Activated CD4-positive, alpha-beta memory T cell treated with anti-CD3 and anti-CD28 coated beads for 36 hours (primary cell): ENCODE results near the gene CLEC4A. TPM values are rescaled to one million over a fixed set of nuclear protein-coding genes. Genes with fewer than 3 reads are reported as not detected.
"Not testable (repeated sequence)": the region's sequence is repeated elsewhere in the genome, so short reads cannot be mapped to it uniquely, and the experiment has no call there.

Experiments
- CTCF ChIA-PET: fragments of 350-600 bp; sonication (Branson Sonifier 250); formaldehyde crosslinking; loops from one replicate; lab custom pipeline; 2021; ENCODE audit warnings: antibody characterized with exemption, inconsistent platforms; lab: Charles Lee
- POLR2A ChIA-PET: fragments of 350-600 bp; sonication (Branson Sonifier 250); formaldehyde crosslinking; loops from one replicate; lab custom pipeline; 2021; ENCODE audit warnings: antibody characterized with exemption; lab: Charles Lee
- DNase-seq: peaks from one replicate; pipeline ENCODE4 v3.0.0-alpha.2; 2020
- H3K27ac Mint-ChIP-seq: one replicate; pipeline ENCODE4 v1.8.0; 2021; ENCODE audit warnings: mixed read lengths
- H3K27me3 Mint-ChIP-seq: one replicate; pipeline ENCODE4 v1.8.0; 2021; ENCODE audit warnings: mixed read lengths
- H3K36me3 Mint-ChIP-seq: one replicate; pipeline ENCODE4 v1.8.0; 2021; ENCODE audit warnings: mixed read lengths
- H3K4me1 Mint-ChIP-seq: one replicate; pipeline ENCODE4 v1.8.0; 2021; ENCODE audit warnings: low read depth, mixed read lengths
- H3K4me3 Mint-ChIP-seq: one replicate; pipeline ENCODE4 v1.8.0; 2021; ENCODE audit warnings: mild to moderate bottlenecking, mixed read lengths
- H3K9me3 Mint-ChIP-seq: one replicate; pipeline ENCODE4 v1.8.0; 2021; ENCODE audit warnings: mixed read lengths
- intact Hi-C: fragments of 100-400 bp; cut with micrococcal nuclease; formaldehyde crosslinking; loops from one replicate; pipeline ENCODE4 v1.15.1; 2023
- total RNA-seq, 2 experiments: library from RNA; stranded (reverse); gene quantifications; one replicate each; pipeline ENCODE4 v1.2.3, GENCODE V29; 2021

CLEC4A gene
- total RNA-seq, 2 experiments from 2014 or later, result 1.2 TPM

DNA sequence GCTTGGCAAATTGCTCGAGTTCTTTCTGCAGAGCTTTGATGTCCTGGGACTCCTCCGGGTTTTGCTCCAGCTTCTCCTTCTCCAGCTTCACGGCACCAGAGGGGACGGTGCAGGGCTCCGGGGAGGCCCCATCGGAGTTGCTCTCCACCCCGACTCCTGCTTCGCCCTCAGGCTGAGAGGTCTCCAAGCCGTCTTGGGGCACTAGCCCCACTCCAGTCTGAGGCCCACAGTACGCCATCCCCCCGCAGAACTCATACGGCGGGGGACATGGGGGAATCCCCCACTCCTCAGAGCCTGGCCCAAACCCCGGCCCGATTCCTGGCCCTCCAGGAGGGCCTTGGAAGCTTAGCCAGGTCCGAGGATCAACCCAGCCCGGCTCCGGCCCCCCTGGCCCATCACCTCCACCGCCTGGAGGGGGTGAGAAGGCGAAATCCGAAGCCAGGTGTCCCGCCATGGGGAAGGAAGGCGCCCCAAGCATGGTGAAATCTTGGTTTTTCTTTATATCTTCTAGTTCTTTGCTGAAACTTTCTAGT, 11.0 kb downstream of the CLEC4A start:
- DNase-seq, H3K9me3 Mint-ChIP-seq, intact Hi-C loops, POLR2A ChIA-PET, CTCF ChIA-PET, H3K27me3 Mint-ChIP-seq, H3K27ac Mint-ChIP-seq, H3K4me3 Mint-ChIP-seq, H3K4me1 Mint-ChIP-seq: not testable (repeated sequence)
- peaks cover 16% of the 10 kb centered on the region for H3K36me3 Mint-ChIP-seq

DNA sequence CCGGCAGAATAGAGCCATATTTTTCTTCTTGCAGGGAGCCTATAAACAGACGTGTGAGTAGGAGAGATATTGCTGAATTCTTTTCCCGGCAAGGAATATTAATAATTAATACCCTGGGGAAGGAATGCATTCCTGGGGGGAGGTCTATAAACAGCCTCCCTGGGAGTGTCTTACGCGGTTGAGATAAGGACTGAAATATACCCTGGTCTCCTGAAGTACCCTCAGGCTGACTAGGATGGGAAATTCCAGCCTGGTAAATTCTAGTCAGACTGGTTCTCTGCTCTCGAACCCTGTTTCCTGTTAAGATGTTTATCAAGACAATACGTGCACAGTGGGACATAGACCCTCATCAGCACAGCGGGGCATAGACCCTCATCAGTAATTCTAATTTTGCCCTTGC, 18.2 kb downstream of the CLEC4A start:
- DNase-seq, intact Hi-C loops, H3K4me1 Mint-ChIP-seq, H3K4me3 Mint-ChIP-seq, H3K27ac Mint-ChIP-seq, POLR2A ChIA-PET, H3K27me3 Mint-ChIP-seq: not testable (repeated sequence)
- peaks cover 12% of the 10 kb centered on the region for H3K9me3 Mint-ChIP-seq
- peaks cover 36% of the 10 kb centered on the region for H3K36me3 Mint-ChIP-seq
- CTCF ChIA-PET, result interaction anchor here (1.6 kb wide), 1 partner anchor 32 kb away, joined by 4 read pairs; no protein-coding TSS in a partner anchor

DNA sequence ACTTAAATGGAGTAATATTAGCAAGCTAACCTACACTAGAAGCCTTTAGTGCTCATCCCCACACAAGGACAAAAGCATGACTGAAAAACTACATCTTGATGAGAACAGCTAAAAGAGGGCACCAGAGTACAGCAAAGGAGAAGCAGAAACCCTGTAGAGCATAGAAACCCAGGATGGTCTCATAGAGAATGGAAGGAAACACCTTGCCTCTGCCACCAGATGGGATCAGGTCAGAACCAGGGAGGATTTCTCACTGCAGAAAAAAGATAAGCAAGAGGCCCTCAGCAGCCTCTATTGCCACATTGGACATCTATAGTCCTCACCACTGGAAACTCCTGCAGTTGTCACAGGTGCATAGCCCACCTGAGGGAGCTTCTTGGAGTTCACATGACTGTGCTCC, 19.8 kb downstream of the CLEC4A start:
- ChIA-PET POLR2A (no interaction called here), CTCF (interaction anchor here (1.3 to 1.6 kb wide), 2 partner anchors 34 to 88 kb away, joined by 3 to 4 read pairs; no protein-coding TSS in a partner anchor)
- Mint-ChIP-seq H3K36me3 (peaks cover 29% of the 10 kb centered on the region), H3K4me1 (no peaks in the 10 kb centered on the region), H3K27ac (no peak overlapping the region), H3K9me3 (peaks cover 12% of the 10 kb centered on the region), H3K27me3 (peaks cover 8% of the 10 kb centered on the region), H3K4me3 (no peak overlapping the region)
- intact Hi-C loops, result no loop called here
- DNase-seq, result no peak

DNA sequence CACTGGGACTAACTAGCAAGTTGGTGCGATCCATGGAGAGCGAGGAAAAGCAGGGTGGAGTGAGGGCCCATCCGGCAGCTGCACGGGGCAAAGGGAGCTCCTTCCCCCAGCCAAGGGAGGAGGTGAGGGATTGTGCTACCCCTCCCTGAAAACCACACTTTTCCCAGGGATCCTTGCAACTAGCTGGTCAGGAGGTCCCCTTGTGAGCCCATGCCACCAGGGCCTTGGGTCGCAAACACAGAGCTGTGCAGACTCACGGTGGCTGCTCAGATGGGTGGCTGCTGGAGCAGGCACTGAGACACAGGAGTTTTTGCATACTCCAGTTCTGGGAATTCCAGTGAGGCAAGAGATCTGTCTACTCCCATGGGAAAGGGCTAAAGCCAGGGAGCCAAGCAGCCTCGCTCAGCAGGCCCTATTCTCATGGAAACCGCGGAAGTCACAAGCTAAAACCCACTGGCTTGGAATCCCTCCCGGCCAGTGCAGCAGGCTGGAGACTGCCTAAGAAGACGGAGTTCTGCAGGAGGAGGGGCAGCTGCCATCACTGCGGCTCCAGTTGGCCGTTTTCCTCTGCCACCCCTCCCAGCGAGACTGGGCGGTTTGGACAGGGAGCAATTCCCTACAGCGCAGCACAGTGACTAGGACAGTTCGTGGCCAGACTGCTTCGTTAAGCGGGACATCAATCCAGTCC, 22.5 kb downstream of the CLEC4A start:
- POLR2A ChIA-PET, result no interaction called here
- Mint-ChIP-seq H3K27ac (no peak overlapping the region), H3K4me1 (no peaks in the 10 kb centered on the region), H3K4me3 (no peak overlapping the region), H3K9me3 (peaks cover 12% of the 10 kb centered on the region), H3K36me3 (peaks cover 15% of the 10 kb centered on the region), H3K27me3 (peaks cover 8% of the 10 kb centered on the region)
- no peak for DNase-seq
- intact Hi-C loops, result no loop called here
- CTCF ChIA-PET, result no interaction called here

DNA sequence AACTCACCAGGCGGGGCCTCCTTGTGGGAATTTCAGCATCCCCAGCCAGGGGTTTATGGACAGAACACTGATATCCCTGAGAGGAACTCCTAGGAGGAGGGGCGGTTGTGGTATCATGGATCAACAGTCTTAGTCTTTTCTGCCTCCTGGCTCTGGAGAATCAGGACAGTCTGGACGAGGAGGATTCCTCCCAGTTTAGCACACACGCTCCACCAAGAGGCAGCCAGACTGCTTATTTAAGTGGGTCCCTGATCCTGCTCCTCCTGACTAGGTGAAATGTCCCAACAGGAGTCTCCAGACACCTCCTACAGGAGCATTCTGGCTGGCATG, 23.0 kb downstream of the CLEC4A start:
- DNase-seq, result no peak

DNA sequence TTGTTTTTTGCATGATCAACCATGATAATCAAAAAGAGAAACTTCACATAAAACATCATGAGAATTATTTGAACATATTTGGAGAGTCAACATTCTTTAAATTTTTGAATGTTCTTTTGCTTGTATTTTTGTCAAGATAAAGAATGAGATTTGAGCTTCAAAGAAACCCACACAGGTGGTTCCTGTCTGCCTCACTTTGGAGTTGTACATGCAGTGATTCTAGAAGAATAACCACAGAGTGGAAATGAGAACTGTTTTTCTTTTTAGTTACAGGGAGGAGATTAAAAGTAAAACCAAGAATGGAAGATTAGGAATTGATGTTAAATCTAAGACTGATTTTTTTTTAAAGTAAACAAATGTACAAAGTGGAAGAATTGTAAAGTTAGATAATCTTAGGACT, 31.1 kb downstream of the CLEC4A start:
- POLR2A ChIA-PET, result no interaction called here
- Mint-ChIP-seq H3K4me1 (peaks cover 26% of the 10 kb centered on the region), H3K27ac (no peak overlapping the region), H3K9me3 (no peaks in the 10 kb centered on the region), H3K36me3 (no peaks in the 10 kb centered on the region), H3K27me3 (peaks cover 9% of the 10 kb centered on the region), H3K4me3 (no peak overlapping the region)
- CTCF ChIA-PET, result no interaction called here
- intact Hi-C loops, result no loop called here
- no peak for DNase-seq

More for the DNA sequence above, 23.0 kb downstream of the CLEC4A start:
- intact Hi-C loops, result no loop called here
- H3K36me3 Mint-ChIP-seq, result peaks cover 11% of the 10 kb centered on the region
- no peak overlapping the region for H3K27ac Mint-ChIP-seq
- no peak overlapping the region for H3K4me3 Mint-ChIP-seq
- no peaks in the 10 kb centered on the region for H3K4me1 Mint-ChIP-seq
- peaks cover 11% of the 10 kb centered on the region for H3K9me3 Mint-ChIP-seq
- peaks cover 8% of the 10 kb centered on the region for H3K27me3 Mint-ChIP-seq
- ChIA-PET POLR2A (no interaction called here), CTCF (no interaction called here)

DNA sequence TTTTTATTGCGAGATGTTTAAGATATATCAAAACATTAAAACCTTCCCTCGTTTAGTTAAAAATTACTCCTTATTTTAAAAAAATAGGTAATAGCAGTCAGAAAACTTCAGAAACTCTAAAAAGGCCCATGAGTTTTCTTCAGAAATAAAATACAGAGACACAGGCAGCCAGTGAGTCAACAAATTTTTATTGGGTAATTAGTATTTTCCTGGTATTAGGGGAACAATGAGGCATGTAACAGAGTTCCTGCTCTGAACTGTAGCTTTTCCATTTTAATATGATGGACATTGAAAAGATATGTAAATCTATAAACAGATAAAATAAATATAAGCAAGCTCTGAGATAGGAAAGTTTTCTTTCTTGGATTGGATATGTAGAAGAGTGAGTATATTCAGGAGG, 33.0 kb downstream of the CLEC4A start:
- Mint-ChIP-seq H3K27me3 (peaks cover 9% of the 10 kb centered on the region), H3K9me3 (no peaks in the 10 kb centered on the region), H3K27ac (no peak overlapping the region), H3K4me1 (peaks cover 26% of the 10 kb centered on the region), H3K36me3 (no peaks in the 10 kb centered on the region), H3K4me3 (no peak overlapping the region)
- DNase-seq, result no peak
- POLR2A ChIA-PET, result no interaction called here
- CTCF ChIA-PET, result interaction anchor here (1.5 kb wide), 1 partner anchor 47 kb away, joined by 5 read pairs; no protein-coding TSS in a partner anchor
- intact Hi-C loops, result no loop called here

DNA sequence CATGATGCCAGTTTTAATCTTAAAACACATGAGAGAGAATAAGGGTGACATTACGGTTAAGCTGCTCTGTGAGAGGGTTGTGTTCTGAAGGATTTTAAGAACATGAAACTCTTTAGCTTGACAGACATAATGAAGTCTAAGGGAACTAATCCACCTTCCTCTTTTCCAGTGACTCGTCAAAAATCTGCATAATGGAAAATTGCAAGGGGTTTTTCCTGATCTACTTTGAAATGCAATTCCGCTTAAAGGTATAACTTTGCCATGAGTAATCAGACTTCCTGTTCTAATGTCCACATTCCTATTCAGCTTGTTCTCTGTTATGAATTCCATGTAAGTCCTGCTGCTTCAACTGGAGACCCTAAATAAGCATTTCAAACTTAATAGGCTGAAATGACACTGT, 33.4 kb downstream of the CLEC4A start, which contains the start of gene ZNF705A:
TSS of gene ZNF705A (plus strand) at position 171 of the 400 bp plus-strand sequence. CDS start 15,611 bp downstream, outside the sequence.
- CTCF ChIA-PET, result interaction anchor here (1.5 kb wide), 1 partner anchor 47 kb away, joined by 5 read pairs; no protein-coding TSS in a partner anchor
- no peak for DNase-seq

DNA sequence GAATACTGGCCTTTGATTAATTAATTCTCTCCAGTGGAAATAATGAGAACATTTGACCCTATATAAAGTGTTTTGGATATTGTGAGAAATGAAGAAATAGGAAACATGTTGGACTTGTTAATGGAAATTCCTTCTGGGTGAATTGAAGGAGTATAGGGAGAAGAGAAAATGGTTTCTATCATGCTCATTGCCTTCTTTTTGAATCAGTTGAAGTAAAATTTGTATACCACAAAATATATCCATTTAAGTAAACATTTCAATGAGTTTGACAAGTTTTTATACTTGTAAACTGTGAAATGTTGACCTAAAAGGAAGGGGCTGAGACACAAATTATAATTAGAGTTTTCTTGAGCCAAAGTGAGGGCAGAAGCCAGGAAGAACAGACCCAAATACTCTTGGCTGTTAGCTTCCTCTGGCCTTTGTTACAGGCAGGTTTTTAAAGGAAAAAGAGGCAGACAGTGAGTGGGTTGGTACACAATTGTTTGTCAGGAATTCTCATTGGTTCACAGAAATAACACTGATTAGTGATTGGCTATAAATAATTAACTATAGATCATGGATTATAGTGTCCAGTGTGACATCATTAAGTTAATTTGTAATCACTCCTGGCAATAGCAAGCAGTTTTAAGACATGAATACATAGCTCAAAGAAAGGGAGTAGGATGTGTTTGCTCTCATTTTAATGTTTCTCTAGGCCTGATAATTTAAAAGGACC, 34.2 kb downstream of the CLEC4A start:
- Mint-ChIP-seq H3K4me3 (no peak overlapping the region), H3K9me3 (no peaks in the 10 kb centered on the region), H3K27me3 (no peaks in the 10 kb centered on the region), H3K36me3 (no peaks in the 10 kb centered on the region), H3K27ac (no peak overlapping the region), H3K4me1 (peaks cover 26% of the 10 kb centered on the region)
- ChIA-PET POLR2A (no interaction called here), CTCF (interaction anchor here (1.5 kb wide), 1 partner anchor 48 kb away, joined by 5 read pairs; no protein-coding TSS in a partner anchor)
- no peak for DNase-seq
- intact Hi-C loops, result no loop called here

More for the DNA sequence above, 33.4 kb downstream of the CLEC4A start, which contains the start of gene ZNF705A:
- no peak within 1 kb of the TSS for H3K4me3 Mint-ChIP-seq
- H3K36me3 Mint-ChIP-seq, result no peaks in the 10 kb centered on the region
- intact Hi-C loops, result no loop called here
- peaks cover 26% of the 10 kb centered on the region for H3K4me1 Mint-ChIP-seq
- H3K27ac Mint-ChIP-seq, result no peak within 1 kb of the TSS
- POLR2A ChIA-PET, result no interaction called here
- peaks cover 7% of the 10 kb centered on the region for H3K27me3 Mint-ChIP-seq
- H3K9me3 Mint-ChIP-seq, result no peaks in the 10 kb centered on the region

DNA sequence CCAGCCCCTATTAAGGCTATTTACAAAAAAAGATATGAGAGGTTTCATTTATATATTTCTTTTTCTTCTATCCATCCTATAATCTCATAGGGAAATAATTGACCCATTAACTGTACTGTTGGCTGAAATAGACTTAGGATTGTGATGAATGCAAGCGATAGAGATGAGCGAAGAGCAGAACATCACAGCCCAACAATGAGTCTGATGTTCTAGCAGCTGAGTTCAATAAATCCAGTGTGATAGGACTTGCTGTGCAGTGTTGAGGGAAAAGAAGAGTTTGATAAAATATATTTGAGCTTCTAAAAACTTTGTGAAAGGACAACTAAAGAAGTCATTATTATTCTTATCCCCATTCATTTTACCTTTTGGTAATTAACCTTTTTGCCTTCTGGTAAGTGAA, 49.5 kb downstream of the CLEC4A start:
- H3K9me3 Mint-ChIP-seq, CTCF ChIA-PET, H3K4me1 Mint-ChIP-seq, H3K36me3 Mint-ChIP-seq, POLR2A ChIA-PET, H3K4me3 Mint-ChIP-seq, intact Hi-C loops, H3K27ac Mint-ChIP-seq, DNase-seq: not testable (repeated sequence)
- H3K27me3 Mint-ChIP-seq, result peaks cover 11% of the 10 kb centered on the region

DNA sequence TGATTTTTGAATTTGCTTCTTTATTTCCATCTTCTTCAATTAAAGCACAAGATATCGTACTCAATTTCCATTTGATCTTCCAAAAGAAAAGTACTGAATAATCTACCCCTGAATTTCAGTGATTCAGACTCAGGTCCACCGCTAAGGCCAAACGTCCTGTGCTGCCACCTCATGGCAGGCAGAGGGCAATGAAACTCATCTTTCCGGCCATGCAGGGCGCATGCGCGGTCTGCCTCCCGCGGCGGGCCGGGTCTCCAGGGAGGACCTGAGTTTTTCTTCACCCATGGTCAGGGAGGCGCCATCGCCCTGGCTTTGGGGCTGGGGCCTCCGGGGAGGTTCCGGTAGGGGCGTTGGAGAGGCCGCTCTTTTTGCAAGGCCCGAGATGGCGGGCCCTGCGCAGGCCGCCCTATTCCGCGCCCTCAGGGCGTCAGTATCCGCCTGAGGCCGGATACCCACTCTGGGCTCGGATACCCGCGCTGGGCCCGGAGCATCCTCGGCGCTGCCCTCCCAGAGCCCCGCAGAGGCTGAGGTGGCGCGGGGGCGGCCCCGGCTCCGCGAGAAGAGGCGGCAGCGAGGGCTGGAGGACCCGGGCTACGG, 56.7 kb downstream of the CLEC4A start:
- H3K9me3 Mint-ChIP-seq, H3K27me3 Mint-ChIP-seq, H3K36me3 Mint-ChIP-seq, POLR2A ChIA-PET: not testable (repeated sequence)
- intact Hi-C loops, result loop anchor here (1.0 kb wide), 1 partner anchor 72 kb away; no protein-coding TSS in a partner anchor
- peak; percentile 89 for DNase-seq
- H3K4me1 Mint-ChIP-seq, result peaks cover 23% of the 10 kb centered on the region
- CTCF ChIA-PET, result interaction anchor here (0.8 to 1.1 kb wide), 3 partner anchors 51 to 71 kb away, joined by 3 to 7 read pairs (median 4); no protein-coding TSS in a partner anchor
- peak overlapping the region; percentile 76 for H3K27ac Mint-ChIP-seq
- H3K4me3 Mint-ChIP-seq, result peak overlapping the region; percentile 81

DNA sequence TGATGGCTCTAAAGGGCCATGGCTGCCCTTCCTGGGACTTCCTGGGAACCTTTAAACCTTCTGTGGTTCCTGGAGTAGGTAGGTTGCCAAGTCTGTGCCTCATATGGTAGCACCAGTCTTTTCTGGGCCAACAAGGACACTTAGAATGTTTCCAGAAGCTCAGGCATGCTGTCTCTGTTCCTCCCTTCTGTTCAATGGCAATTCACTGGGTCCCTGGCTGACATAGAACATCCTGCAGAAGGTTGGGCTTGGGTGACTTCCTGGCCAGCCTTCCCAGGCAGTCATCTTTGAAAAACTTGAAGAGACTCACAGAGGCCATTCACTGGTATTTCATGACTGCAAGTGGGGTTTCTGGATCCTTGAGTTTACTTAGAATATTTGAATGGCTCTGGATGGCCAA, 57.9 kb downstream of the CLEC4A start:
- POLR2A ChIA-PET, result not testable (repeated sequence)

More for the DNA sequence above, 57.9 kb downstream of the CLEC4A start:
- intact Hi-C loops, H3K9me3 Mint-ChIP-seq, H3K27me3 Mint-ChIP-seq, H3K27ac Mint-ChIP-seq, H3K36me3 Mint-ChIP-seq: not testable (repeated sequence)
- CTCF ChIA-PET, result interaction anchor here (0.7 to 1.1 kb wide), 3 partner anchors 42 to 73 kb away, joined by 5 to 7 read pairs (median 7); no protein-coding TSS in a partner anchor
- Mint-ChIP-seq H3K4me3 (peak overlapping the region; percentile 67), H3K4me1 (peaks cover 20% of the 10 kb centered on the region)
- peak; percentile 18 for DNase-seq
